Testis (tissue), 2 donors: ENCODE results near the gene SLC12A6.
A peak's percentile ranks its signal among the peaks of the same experiment; 100 is the strongest.

Experiments used
- CTCF ChIP-seq, 3 experiments: fragments of 450-650 bp in 2 of 3; fragments of 200-600 bp in 1 of 3; sonication (generic) in 1 of 3; IDR thresholded peaks; one replicate each; pipeline ENCODE4 v1.5.1; 2016 to 2019; ENCODE audit warnings: antibody characterized with exemption in 3 of 3, mild to moderate bottlenecking in 2 of 3, moderate library complexity in 1 of 3
- POLR2A ChIP-seq: fragments of 450-650 bp; IDR thresholded peaks from one replicate; pipeline ENCODE4 v1.6.1; 2017; ENCODE audit warnings: antibody characterized with exemption, mild to moderate bottlenecking, moderate library complexity

- TF ChIP-seq CTCF (IDR thresholded peaks at IDR 0.05) (peak; percentile 96 to 99 (median 98)), POLR2A (no peak)
Measured at GRCh38 chr15:34342737-34343575, 5.4 kb upstream of the SLC12A6 start, which contains the start of the genes NOP10 and NUTM1.
